Lower leg skin (tissue), 3 donors: ENCODE results near the gene HIGD1B.

Experiments used
- POLR2A ChIP-seq, 2 donors: fragments of 450-650 bp; IDR thresholded peaks; one replicate each; pipeline ENCODE4 v1.6.1; 2016 to 2017; ENCODE audit warnings: antibody characterized with exemption in 2 of 2, mild to moderate bottlenecking in 1 of 2, moderate library complexity in 1 of 2
- TF ChIP-seq, protein P1 (sequence below), 3 donors: fragments of 450-650 bp; IDR thresholded peaks; one replicate each; pipeline ENCODE4 v1.5.1; 2016; ENCODE audit warnings: antibody characterized with exemption in 3 of 3, mild to moderate bottlenecking in 3 of 3, moderate library complexity in 2 of 3

GRCh38 chr17:44854192-44854591, 6.5 kb downstream of the HIGD1B start:
- TF ChIP-seq, protein P1, sequence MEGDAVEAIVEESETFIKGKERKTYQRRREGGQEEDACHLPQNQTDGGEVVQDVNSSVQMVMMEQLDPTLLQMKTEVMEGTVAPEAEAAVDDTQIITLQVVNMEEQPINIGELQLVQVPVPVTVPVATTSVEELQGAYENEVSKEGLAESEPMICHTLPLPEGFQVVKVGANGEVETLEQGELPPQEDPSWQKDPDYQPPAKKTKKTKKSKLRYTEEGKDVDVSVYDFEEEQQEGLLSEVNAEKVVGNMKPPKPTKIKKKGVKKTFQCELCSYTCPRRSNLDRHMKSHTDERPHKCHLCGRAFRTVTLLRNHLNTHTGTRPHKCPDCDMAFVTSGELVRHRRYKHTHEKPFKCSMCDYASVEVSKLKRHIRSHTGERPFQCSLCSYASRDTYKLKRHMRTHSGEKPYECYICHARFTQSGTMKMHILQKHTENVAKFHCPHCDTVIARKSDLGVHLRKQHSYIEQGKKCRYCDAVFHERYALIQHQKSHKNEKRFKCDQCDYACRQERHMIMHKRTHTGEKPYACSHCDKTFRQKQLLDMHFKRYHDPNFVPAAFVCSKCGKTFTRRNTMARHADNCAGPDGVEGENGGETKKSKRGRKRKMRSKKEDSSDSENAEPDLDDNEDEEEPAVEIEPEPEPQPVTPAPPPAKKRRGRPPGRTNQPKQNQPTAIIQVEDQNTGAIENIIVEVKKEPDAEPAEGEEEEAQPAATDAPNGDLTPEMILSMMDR (IDR thresholded peaks at IDR 0.05) = no peak
- TF ChIP-seq POLR2A (IDR thresholded peaks at IDR 0.05) = no peak
